ENCODE measurements around the gene TRDMT1.

- TF ChIP-seq CTCF (IDR thresholded peaks at IDR 0.05) = no peak
- no peak for TF ChIP-seq POLR2A (IDR thresholded peaks at IDR 0.05)
These were observed 1.5 kb upstream of the TRDMT1 start for GRCh38 chr10:17202999-17203398.

Measured in adrenal gland (tissue), 5 donors.